ENCODE measurements around the gene AGK. TPM values are rescaled to one million over a fixed set of nuclear protein-coding genes. Genes with fewer than 3 reads are reported as not detected.

The AGK gene
- total RNA-seq, 5 donors from 2014 or later (not counting 1 experiment from before 2014, with no cell fraction given), result 22.1 to 39.7 (median 28.8) TPM

DNA sequence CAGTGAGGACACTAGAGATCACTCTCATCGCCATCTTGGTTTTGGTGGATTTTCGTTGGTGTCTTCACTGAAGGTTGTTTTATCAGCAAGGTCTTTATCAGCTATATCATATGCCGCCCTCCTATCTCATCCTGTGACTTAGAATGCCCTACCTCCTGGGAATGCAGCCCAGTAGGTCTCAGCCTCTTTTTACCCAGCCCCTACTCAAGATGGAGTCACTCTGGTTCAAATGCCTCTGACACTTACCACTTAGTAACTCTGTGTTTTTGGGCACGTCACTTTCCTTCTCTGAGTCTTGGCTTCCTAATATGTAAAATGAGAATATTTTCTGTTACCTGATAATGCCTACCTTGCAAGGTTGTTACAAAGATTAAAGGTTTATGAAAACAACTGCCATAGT is 37.7 kb downstream of the AGK start:
- peaks cover 49% of the 10 kb centered on the region for H3K36me3 Mint-ChIP-seq
- Histone ChIP-seq H3K27ac (ENCODE audit: low read length) (no peak overlapping the region), H3K4me1 (ENCODE audit: control insufficient read depth in 1 of 2, extremely low read depth in 1 of 2, insufficient read depth in 2 of 2, low read length in 2 of 2) (peaks cover 0 to 12% of the 10 kb centered on the region in 2 experiments), H3K9me3 (no peaks in the 10 kb centered on the region), H3K27me3 (replicated peaks in 1 of 2; ENCODE audit: control insufficient read depth in 2 of 2, extremely low read depth in 1 of 2, insufficient read depth in 2 of 2, low read length in 1 of 2) (no peaks in the 10 kb centered on the region), H3K36me3 (ENCODE audit: control insufficient read depth in 2 of 2, extremely low read depth in 1 of 2, insufficient read depth in 1 of 2, low read length in 1 of 2) (peaks cover 3 to 6% of the 10 kb centered on the region in 2 donors), H3K4me3 (ENCODE audit: control insufficient read depth in 1 of 2, extremely low read depth in 1 of 2, low read length in 1 of 2) (no peak overlapping the region)
- peaks cover 21 to 37% (median 21%) of the 10 kb centered on the region in 3 donors for H3K4me1 Mint-ChIP-seq
- CTCF ChIA-PET, result no interaction called here
- POLR2A ChIA-PET, result no interaction called here
- no peak overlapping the region for H3K27ac Mint-ChIP-seq
- H3K27me3 Mint-ChIP-seq, result no peaks in the 10 kb centered on the region
- DNase-seq (no peak), ATAC-seq (replicated peaks in 1 of 4) (no peak)
- no peak overlapping the region for H3K4me3 Mint-ChIP-seq
- 100% methylated on average over 1 of the region's 4 CpGs for WGBS (ENCODE audit: insufficient coverage)
- H3K9me3 Mint-ChIP-seq, result no peaks in the 10 kb centered on the region

DNA sequence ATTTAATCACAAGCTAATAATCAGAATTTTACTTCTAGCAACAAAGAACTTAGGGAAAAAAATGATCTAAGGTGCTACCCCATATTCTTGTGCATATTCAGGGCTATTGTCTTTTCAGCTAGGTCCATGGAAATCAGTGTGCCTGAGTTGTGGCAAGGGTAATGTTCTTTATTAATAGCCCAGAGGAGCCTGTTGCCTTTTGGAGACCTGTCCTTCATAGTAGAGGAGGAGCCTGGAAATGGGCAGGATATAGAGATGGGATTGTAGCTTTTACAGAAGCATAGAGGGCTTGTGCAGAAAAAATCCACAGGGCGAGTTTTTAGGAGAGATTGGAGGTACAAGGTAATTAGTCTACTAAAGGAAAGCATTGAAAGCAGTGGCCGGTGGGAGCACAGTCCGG is 38.9 kb downstream of the AGK start:
- no peak overlapping the region for H3K4me3 Mint-ChIP-seq
- peaks cover 12 to 35% (median 21%) of the 10 kb centered on the region in 3 donors for H3K4me1 Mint-ChIP-seq
- H3K27ac Mint-ChIP-seq, result no peak overlapping the region
- Histone ChIP-seq H3K9me3 (no peaks in the 10 kb centered on the region), H3K27me3 (replicated peaks in 1 of 2; ENCODE audit: control insufficient read depth in 2 of 2, extremely low read depth in 1 of 2, insufficient read depth in 2 of 2, low read length in 1 of 2) (no peaks in the 10 kb centered on the region), H3K4me3 (ENCODE audit: control insufficient read depth in 1 of 2, extremely low read depth in 1 of 2, low read length in 1 of 2) (no peak overlapping the region), H3K4me1 (ENCODE audit: control insufficient read depth in 1 of 2, extremely low read depth in 1 of 2, insufficient read depth in 2 of 2, low read length in 2 of 2) (peaks cover 0 to 12% of the 10 kb centered on the region in 2 experiments), H3K27ac (ENCODE audit: low read length) (no peak overlapping the region), H3K36me3 (ENCODE audit: control insufficient read depth in 2 of 2, extremely low read depth in 1 of 2, insufficient read depth in 1 of 2, low read length in 1 of 2) (peaks cover 3 to 12% of the 10 kb centered on the region in 2 donors)
- DNase-seq (no peak), ATAC-seq (replicated peaks in 1 of 4) (no peak)
- POLR2A ChIA-PET, result no interaction called here
- H3K27me3 Mint-ChIP-seq, result no peaks in the 10 kb centered on the region
- CTCF ChIA-PET, result no interaction called here
- H3K9me3 Mint-ChIP-seq, result no peaks in the 10 kb centered on the region
- 96% methylated on average over 2 of the region's 3 CpGs for WGBS (ENCODE audit: insufficient coverage)
- H3K36me3 Mint-ChIP-seq, result peaks cover 55% of the 10 kb centered on the region

DNA sequence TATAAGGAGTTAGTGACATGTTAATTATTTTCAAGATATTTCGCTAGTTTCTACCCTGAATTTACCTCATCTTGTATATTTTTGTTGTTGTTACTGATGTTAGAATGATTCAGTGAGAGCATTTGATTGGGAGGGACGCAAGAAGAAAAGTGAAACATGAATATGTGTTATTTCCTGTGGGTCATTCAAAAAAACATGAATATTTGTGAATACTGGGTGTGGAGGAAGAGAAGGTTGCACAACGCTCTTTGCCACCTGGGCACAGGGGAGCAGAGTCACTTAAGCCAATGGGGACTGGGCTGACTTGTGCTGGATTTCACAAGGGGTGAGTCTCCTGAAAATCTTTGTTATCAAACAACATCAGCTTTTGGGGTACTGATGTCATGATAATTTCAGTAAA is 39.5 kb downstream of the AGK start:
- WGBS (ENCODE audit: insufficient coverage), result 26% methylated on average over 2 of the region's 3 CpGs
- peaks cover 58% of the 10 kb centered on the region for H3K36me3 Mint-ChIP-seq
- no peaks in the 10 kb centered on the region for H3K9me3 Mint-ChIP-seq

DNA sequence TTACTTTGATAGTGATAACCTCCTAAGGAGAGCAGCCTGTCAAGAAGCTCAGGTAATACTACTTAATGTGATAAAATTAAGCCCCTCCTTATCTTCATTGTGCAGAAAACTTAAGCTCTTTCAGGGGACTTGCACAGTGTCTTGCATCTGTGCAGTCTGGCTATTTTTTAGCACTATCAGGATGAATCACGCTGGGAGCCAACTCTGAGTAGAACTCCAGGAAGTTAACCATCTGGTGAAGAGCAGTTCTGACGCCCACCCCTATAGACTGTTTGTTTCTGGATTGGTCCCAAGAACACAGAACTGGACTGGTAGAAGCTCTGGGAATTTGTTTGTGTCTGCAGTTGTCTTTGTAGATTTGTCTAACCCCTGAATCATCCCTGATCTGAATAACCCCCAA is 41.9 kb downstream of the AGK start:
- no peaks in the 10 kb centered on the region for H3K9me3 ChIP-seq
- H3K4me1 ChIP-seq (ENCODE audit: control insufficient read depth in 1 of 2, extremely low read depth in 1 of 2, insufficient read depth in 2 of 2, low read length in 2 of 2), result peaks cover 0 to 12% of the 10 kb centered on the region in 2 experiments
- H3K4me3 Mint-ChIP-seq, result no peak overlapping the region
- H3K36me3 Mint-ChIP-seq, result peaks cover 53% of the 10 kb centered on the region
- peaks cover 0 to 32% of the 10 kb centered on the region in 2 donors for H3K36me3 ChIP-seq (ENCODE audit: control insufficient read depth in 2 of 2, extremely low read depth in 1 of 2, insufficient read depth in 1 of 2, low read length in 1 of 2)
- no peak overlapping the region for H3K4me3 ChIP-seq (ENCODE audit: control insufficient read depth in 1 of 2, extremely low read depth in 1 of 2, low read length in 1 of 2)
- CTCF ChIA-PET, result interaction anchor here in 1 of 2 donors (1.3 kb wide), 1 partner anchor 18 kb away, joined by 3 read pairs; no protein-coding TSS in a partner anchor
- H3K27ac ChIP-seq (ENCODE audit: low read length), result no peak overlapping the region
- peaks cover 7 to 14% (median 10%) of the 10 kb centered on the region in 3 donors for H3K4me1 Mint-ChIP-seq
- 59% methylated on average over 2 of the region's 2 CpGs for WGBS (ENCODE audit: insufficient coverage)
- H3K27me3 Mint-ChIP-seq, result no peaks in the 10 kb centered on the region
- H3K9me3 Mint-ChIP-seq, result no peaks in the 10 kb centered on the region
- H3K27me3 ChIP-seq (replicated peaks in 1 of 2; ENCODE audit: control insufficient read depth in 2 of 2, extremely low read depth in 1 of 2, insufficient read depth in 2 of 2, low read length in 1 of 2), result no peaks in the 10 kb centered on the region
- H3K27ac Mint-ChIP-seq, result no peak overlapping the region
- POLR2A ChIA-PET, result interaction anchor here (0.6 kb wide), 2 partner anchors 88 to 670 kb away, joined by 3 read pairs; no protein-coding TSS in a partner anchor
- ATAC-seq (replicated peaks in 1 of 4), result no peak
- no peak for DNase-seq

More for the DNA sequence above, 39.5 kb downstream of the AGK start:
- no peaks in the 10 kb centered on the region for H3K9me3 ChIP-seq
- Mint-ChIP-seq H3K27me3 (no peaks in the 10 kb centered on the region), H3K27ac (no peak overlapping the region), H3K4me1 (peaks cover 11 to 30% (median 21%) of the 10 kb centered on the region in 3 donors), H3K4me3 (no peak overlapping the region)
- ATAC-seq (replicated peaks in 1 of 4) (no peak), DNase-seq (peak in 3 of 35 experiments; percentile 2 to 14 (median 3))
- ChIA-PET CTCF (no interaction called here), POLR2A (no interaction called here)
- peaks cover 3 to 16% of the 10 kb centered on the region in 2 donors for H3K36me3 ChIP-seq (ENCODE audit: control insufficient read depth in 2 of 2, extremely low read depth in 1 of 2, insufficient read depth in 1 of 2, low read length in 1 of 2)
- H3K4me3 ChIP-seq (ENCODE audit: control insufficient read depth in 1 of 2, extremely low read depth in 1 of 2, low read length in 1 of 2), result no peak overlapping the region
- peaks cover 0 to 12% of the 10 kb centered on the region in 2 experiments for H3K4me1 ChIP-seq (ENCODE audit: control insufficient read depth in 1 of 2, extremely low read depth in 1 of 2, insufficient read depth in 2 of 2, low read length in 2 of 2)
- H3K27ac ChIP-seq (ENCODE audit: low read length), result no peak overlapping the region
- H3K27me3 ChIP-seq (replicated peaks in 1 of 2; ENCODE audit: control insufficient read depth in 2 of 2, extremely low read depth in 1 of 2, insufficient read depth in 2 of 2, low read length in 1 of 2), result no peaks in the 10 kb centered on the region

DNA sequence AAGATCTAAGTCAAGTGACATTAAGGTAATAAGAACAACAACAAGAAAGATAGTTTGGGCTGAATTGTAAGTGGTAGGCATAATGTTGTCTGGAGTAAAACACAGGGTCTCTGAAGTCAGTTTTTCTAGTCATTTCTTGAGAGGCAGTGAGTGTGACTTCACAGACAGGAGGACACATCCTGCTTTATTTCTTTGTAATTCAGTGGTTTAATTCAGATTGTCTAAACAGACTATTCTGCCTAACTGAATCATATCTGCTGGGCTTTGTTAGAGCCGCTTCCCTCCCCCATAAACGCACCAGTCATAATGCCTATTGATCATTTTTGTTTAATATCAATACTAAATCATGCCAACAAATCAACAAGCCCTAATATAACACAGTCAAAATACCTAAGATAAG is 46.8 kb downstream of the AGK start:
- Histone ChIP-seq H3K27me3 (replicated peaks in 1 of 2; ENCODE audit: control insufficient read depth in 2 of 2, extremely low read depth in 1 of 2, insufficient read depth in 2 of 2, low read length in 1 of 2) (no peaks in the 10 kb centered on the region), H3K27ac (ENCODE audit: low read length) (no peak overlapping the region), H3K36me3 (ENCODE audit: control insufficient read depth in 2 of 2, extremely low read depth in 1 of 2, insufficient read depth in 1 of 2, low read length in 1 of 2) (peaks cover 6 to 31% of the 10 kb centered on the region in 2 donors), H3K4me1 (ENCODE audit: control insufficient read depth in 1 of 2, extremely low read depth in 1 of 2, insufficient read depth in 2 of 2, low read length in 2 of 2) (no peaks in the 10 kb centered on the region), H3K9me3 (no peaks in the 10 kb centered on the region), H3K4me3 (ENCODE audit: control insufficient read depth in 1 of 2, extremely low read depth in 1 of 2, low read length in 1 of 2) (no peak overlapping the region)
- ChIA-PET POLR2A (no interaction called here), CTCF (no interaction called here)
- Mint-ChIP-seq H3K27me3 (no peaks in the 10 kb centered on the region), H3K9me3 (no peaks in the 10 kb centered on the region), H3K36me3 (peaks cover 58% of the 10 kb centered on the region), H3K27ac (no peak overlapping the region), H3K4me1 (no peaks in the 10 kb centered on the region), H3K4me3 (no peak overlapping the region)
- no CpG with 5 or more reads among the region's 2 CpGs for WGBS (ENCODE audit: insufficient coverage)
- ATAC-seq (replicated peaks in 1 of 4), result no peak
- DNase-seq, result no peak

DNA sequence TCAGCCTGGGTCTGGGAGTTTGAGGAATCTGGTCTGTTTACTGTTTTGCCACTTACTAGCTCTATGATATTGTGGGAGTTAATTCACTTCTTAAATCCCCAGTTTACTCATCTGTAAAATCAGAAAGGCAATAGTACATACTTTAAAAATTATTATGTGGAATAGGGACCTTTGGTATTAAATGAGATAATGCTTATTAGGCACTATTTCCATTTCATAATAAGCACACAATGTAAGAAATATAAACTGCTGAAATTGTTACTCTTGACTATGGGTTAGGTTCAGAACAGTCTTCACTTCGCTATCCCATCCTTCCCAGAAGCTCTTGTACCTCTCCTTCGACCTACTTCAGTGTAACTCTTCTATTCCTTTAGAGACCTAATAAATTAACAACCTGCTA is 47.2 kb downstream of the AGK start:
- Histone ChIP-seq H3K4me3 (ENCODE audit: control insufficient read depth in 1 of 2, extremely low read depth in 1 of 2, low read length in 1 of 2) (no peak overlapping the region), H3K27ac (ENCODE audit: low read length) (no peak overlapping the region), H3K27me3 (replicated peaks in 1 of 2; ENCODE audit: control insufficient read depth in 2 of 2, extremely low read depth in 1 of 2, insufficient read depth in 2 of 2, low read length in 1 of 2) (no peaks in the 10 kb centered on the region), H3K9me3 (no peaks in the 10 kb centered on the region), H3K36me3 (ENCODE audit: control insufficient read depth in 2 of 2, extremely low read depth in 1 of 2, insufficient read depth in 1 of 2, low read length in 1 of 2) (peaks cover 6 to 28% of the 10 kb centered on the region in 2 donors), H3K4me1 (ENCODE audit: control insufficient read depth in 1 of 2, extremely low read depth in 1 of 2, insufficient read depth in 2 of 2, low read length in 2 of 2) (no peaks in the 10 kb centered on the region)
- Mint-ChIP-seq H3K36me3 (peaks cover 57% of the 10 kb centered on the region), H3K4me3 (no peak overlapping the region), H3K4me1 (no peaks in the 10 kb centered on the region), H3K9me3 (no peaks in the 10 kb centered on the region), H3K27me3 (no peaks in the 10 kb centered on the region), H3K27ac (no peak overlapping the region)
- CTCF ChIA-PET, result no interaction called here
- no CpG with 5 or more reads among the region's 2 CpGs for WGBS (ENCODE audit: insufficient coverage)
- ATAC-seq (replicated peaks in 1 of 4) (no peak), DNase-seq (no peak)
- POLR2A ChIA-PET, result no interaction called here

All from T-cell (primary cell).